Stimulated activated CD4-positive, alpha-beta T cell treated with anti-CD3 and anti-CD28 coated beads, Interleukin-1b, Interleukin-23, amount 100 ng/mL, for 24 hours (primary cell): ENCODE results near the gene HIF1A.

Experiments used
- DNase-seq, 4 experiments: peaks; one replicate each; pipeline ENCODE4 v3.0.0-alpha.2; 2020; ENCODE audit warnings: low read depth in 4 of 4, low spot score in 1 of 4

The HIF1A gene

DNA sequence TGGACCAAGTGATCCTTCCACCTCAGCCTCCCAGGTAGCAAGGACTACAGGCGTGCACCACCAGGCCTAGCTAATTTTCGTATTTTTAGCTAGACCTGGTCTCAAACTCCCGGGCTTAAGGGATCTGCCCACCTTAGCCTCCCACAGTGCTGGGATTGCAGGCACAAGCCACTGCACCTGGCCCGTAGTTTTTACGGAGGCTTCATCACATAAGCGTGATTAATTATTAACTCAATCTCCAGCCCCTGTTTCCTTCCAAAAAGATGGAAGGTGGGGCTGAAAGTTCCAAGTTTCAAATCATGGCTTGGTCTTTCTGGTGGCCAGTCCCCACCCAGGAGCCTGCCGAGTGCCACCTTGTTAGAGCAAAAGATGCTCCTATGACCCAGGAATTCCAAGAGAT, 22.5 kb upstream of the HIF1A start:
- DNase-seq = no peak

- DNase-seq = no peak
These were observed 22.0 kb upstream of the HIF1A start for GRCh38 chr14:61673305-61673704.

DNA sequence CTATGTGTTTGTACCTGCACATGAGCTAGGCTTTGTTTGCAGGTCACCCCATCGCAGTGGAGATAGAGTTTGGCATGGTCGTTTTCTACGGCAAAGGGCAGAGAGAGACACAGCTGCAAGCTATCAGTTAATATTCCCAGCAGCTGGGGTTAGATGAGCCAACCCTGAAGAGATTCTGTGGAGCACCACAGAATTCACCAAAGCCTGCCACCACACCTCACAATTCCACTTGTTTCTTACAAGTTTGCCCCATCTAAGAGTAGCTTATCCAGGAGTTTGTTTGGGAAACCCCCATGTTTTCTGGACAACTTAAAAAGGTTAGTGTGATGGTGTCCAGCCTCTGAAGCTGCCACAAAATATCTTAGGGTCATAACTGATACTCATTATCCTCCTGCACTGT, 20.0 kb upstream of the HIF1A start:
- no peak for DNase-seq

DNA sequence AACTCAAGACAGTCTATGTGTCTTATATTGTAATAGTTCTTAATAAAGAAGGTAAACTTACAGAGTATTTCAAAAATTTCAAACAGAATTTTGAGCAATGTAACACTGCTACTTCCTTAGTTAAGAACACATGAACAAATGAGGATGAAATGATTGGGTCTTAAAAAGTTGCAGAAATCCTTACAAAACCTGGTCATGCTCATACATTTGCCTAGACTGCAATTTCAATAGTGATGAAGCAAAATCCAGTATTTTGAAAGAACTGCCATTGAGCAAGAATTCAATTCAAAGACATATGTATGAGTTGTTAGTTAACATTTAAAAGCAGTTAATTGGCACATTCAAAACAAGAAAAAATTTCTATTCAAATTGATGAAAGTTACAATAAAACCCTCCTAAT, 17.8 kb upstream of the HIF1A start:
- DNase-seq = no peak

GRCh38 chr14:61678975-61679374, 16.3 kb upstream of the HIF1A start:
- DNase-seq = no peak

DNA sequence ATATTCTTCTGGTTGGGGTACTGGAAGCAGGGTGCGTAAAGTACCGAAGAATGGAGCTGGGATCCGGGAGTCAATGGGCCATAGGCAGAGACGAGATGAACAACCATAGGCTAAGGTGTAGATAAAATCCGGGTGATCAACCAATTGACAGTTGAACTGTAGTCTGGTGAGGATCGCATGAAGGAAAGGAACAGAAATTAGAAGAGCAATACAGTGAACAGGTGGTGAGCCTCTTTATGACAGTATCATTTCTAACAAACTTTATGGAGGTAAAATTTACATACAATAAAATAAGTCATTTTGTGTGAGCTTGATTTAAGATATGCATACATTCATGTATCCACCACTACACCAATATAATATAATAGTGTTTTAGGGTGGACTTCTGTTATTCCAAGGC, 13.9 kb upstream of the HIF1A start:
- DNase-seq = no peak

DNA sequence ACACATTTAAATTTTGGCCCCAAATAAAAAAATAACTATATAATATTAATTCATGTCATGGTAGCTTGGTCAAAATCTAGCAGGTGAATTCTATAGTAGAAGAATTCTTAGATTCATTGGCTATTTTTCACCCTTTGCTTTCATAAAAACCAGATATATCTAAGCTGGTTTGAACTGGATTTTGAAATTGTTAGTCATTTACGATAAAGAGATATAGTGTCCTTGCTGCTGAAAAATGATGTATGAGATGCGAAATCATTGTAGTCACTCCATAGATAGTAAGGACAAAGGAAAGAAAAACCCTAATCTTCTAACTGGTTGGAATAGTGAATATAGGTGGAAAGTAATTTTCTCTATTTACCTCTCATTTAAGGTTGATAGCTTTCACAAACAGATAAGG, 12.2 kb upstream of the HIF1A start:
- no peak for DNase-seq

DNA sequence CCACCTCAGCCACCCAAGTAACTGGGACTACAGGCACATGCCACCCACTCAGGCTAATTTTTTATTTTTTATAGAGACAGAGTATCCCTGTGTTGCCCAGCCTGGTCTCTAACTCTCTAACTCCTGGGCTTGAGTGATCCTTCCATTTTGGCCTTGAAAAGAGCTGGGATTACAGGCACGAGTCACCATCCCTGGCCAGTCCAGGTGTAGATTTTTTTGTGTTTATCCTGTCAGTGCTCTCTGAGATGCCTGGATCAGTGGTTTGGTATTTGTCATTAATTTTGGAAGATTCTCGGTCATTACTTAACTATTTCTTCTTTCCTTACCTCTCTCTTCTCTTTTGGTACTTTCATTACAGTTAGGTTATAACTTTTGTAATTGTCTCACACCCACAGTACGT, 5.3 kb upstream of the HIF1A start:
- no peak for DNase-seq

DNA sequence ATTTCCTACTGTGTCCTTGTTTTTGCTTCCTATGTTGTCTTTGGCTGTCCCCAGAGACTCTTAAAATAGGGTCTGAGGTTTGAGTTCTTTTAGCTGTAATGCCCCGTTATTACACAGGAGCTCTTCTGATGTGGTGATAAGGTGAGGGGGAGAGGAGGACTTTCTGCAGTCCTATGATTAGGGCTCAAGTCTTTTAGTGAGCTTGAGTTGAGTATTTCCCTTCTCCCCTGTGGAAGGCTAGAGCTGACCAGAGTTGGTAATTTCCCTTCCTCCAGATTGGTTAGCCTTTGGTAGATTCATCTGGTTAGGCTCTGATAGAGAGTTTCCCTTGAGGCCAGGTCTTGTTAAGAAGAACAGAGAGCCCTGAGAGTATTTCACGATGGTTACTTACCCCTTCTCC, 4.3 kb upstream of the HIF1A start:
- no peak for DNase-seq

- no peak for DNase-seq
These were observed 3.8 kb upstream of the HIF1A start for GRCh38 chr14:61691495-61691894.

DNA sequence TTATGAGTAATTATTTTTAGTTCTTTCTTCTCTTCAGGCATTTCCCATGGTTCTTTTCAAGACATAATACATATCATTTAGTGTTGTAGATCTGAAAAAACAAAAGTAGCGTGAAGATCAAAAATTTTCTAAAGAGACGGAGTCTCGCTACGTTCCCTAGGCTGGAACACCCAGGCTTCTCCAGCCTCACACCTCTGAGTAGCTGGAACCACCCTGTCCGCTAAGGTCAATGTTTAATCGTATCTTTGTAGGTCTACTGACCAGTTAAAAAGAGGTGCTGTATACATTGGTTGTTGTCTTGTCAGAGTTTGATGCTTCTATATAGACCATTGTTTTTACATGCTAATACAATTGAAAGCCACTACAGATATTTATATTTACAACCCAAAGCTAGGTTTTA, 1.3 kb upstream of the HIF1A start:
- DNase-seq = no peak

DNA sequence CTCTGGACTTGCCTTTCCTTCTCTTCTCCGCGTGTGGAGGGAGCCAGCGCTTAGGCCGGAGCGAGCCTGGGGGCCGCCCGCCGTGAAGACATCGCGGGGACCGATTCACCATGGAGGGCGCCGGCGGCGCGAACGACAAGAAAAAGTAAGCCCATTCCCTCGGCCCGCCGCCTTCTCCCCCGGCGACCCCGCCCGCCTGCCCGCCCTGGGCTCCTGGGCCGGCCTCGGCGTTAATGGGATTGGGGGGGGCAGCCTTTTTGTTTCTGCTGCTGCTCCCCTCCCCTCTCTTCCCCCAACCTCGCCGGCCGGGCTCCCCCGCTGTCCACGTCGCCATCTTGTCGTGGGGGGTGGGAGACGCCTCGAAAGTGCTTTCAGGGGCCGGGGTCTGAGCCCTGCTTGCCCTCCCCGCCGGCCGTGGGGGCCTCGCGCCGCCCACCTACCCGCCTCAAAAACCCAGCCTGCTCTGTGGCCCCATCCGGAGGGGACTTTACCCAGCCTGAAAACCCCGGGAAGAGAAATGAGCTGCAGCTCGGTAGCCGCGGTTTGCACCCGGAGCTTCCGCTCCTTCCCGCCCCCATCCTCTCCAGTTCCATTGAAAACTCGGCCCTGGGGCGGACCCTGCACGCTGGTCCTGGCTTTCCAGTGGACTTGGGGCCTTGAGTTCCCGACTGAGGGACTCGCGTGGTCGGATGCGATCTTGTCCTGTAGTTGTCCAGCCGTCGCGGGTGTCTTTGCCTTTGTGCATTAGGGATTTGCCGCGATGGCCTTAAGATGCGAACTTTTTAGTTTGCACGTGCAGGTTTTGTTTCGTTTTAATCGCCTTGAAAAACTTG, 598 bp downstream of the HIF1A start:
- DNase-seq = peak; percentile 16 to 47 (median 30)

DNA sequence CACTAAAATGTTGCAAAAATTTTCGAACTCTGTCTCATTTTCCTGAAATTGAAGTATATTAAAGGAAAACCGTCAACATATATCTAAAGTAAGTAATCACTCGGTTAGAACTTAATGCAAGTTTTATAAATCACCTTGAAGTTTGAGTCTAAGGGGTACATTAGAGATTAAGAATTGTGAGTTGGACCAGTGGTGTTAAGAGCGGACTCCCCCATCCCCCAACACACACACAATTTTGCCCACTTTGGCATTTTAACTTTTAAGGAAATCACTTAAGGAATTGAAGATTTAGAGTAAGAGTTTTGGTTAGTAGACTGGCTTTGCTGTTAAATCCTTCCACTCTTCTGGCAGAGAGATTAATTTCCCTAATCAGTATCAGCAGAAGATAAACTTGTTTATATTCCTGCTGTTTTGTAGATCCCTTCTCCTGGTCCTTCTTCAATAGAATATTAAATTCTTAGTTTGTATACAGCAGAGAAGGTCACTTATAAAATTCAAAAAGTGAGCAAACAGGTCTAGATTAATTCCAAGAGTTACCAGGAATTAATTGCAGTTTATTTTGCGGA, 1.5 kb downstream of the HIF1A start:
- no peak for DNase-seq

DNA sequence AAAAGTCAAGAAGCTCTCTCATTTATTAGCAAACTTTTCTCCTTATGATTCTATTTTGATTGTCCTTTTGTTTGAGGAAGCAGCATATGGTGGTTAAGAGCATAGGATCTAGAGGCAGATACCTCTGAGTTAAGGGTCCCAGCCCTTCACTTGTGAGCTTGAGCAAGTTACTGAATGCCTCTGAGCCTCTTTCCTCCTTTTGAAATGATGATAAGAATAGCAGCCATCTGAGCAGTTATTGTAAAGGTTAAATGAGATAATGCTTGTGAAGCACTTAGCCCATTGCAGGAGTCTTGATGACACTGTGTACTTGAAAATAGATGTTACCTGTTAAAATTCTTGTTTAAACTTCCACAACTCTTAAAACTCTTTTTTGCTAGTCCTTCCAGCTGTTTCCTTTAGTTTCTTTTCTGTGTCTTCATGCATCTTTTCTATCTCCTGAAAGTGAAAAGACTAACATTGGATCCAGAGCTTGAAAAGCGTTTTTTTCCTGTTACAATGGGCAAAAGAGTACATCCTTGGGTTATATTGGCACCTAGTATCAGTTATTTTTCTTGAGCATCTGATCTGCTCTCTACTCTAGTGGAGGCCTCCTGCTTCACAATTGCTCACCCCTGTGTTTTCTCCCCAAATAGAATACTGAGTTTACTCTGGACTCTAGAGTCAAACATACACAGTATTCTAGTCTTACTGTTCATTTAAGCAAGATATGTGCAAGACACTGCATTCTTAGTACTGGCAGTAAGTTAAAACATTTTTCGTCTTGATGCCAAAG, 3.1 kb downstream of the HIF1A start:
- no peak for DNase-seq

DNA sequence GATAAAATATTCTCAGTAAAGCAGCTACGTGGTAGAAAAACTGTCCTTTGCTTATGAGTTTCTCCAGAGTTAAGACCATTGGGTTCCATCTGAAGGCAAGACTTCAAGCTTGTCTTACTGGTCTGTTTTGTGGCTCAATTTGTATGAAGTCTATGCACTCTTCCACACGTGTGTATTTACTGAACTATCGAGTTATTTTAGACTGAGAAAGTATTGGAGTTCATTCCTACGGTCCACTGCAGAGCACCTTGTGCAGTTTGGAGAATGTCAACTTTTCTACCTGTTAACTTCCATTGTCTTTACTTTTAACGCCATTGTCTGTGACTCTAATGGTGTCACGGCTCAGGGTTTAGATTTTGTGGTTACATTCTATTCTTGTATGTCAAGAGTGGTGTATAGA, 3.7 kb downstream of the HIF1A start:
- no peak for DNase-seq

- no peak for DNase-seq
These were observed 5.0 kb downstream of the HIF1A start for GRCh38 chr14:61700104-61700886.

- DNase-seq = no peak
These were observed 6.6 kb downstream of the HIF1A start for GRCh38 chr14:61701946-61702345.

GRCh38 chr14:61703342-61704129, 8.2 kb downstream of the HIF1A start:
- no peak for DNase-seq

GRCh38 chr14:61704554-61704953, 9.2 kb downstream of the HIF1A start:
- DNase-seq = no peak

- DNase-seq = no peak
These were observed 9.7 kb downstream of the HIF1A start for GRCh38 chr14:61705017-61705416.
